Fibroblast of upper back skin (primary cell): ENCODE data around the gene HRAS.

Source experiments
- DNase-seq: peaks from one replicate; pipeline ENCODE4 v3.0.0-alpha.2; 2013

The HRAS gene

DNA sequence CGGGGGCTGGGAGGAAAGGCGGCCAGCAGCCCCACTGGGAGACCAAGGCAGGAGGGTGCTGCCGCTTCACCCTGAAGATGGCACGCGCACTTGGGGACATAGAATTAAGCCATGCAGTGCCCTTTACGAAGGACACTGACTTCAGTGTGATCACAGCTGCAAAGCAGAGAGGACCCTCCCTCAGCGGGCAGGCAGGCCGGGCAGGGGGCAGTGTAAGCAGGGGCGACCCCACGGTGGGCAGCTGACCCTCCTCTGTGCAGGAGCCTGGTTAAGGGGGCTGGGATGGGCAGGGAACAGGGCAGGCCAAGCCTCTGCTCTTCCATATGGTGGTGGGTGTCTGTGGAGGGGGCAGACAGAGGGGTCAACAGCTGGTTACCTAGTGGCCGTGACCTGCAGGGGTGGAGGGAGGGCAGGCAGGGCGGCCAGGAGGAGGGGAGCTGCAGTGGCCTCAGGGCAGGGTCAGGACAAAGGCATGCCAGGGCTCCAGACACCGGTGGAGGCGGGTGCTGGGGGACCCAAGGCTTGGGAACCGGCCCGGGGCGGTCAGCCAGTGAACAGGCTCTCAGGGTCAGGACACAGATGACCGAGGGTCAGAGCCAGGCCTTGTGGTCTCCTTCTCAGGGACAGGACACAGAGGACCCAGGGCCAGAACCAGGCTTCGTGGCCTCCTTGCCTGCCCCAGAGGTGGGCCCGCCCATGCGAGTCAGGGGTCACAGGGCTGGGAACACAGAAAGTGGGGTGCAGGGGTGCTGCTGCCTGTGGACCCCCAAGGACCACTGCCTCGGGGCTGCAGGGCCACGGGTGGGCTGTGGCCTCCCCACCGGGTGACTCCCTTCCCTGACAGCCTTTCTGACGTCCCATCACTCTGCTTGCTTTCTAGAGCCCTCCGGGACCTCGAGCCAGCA, 18.0 kb upstream of the HRAS start:
- DNase-seq: no peak

DNA sequence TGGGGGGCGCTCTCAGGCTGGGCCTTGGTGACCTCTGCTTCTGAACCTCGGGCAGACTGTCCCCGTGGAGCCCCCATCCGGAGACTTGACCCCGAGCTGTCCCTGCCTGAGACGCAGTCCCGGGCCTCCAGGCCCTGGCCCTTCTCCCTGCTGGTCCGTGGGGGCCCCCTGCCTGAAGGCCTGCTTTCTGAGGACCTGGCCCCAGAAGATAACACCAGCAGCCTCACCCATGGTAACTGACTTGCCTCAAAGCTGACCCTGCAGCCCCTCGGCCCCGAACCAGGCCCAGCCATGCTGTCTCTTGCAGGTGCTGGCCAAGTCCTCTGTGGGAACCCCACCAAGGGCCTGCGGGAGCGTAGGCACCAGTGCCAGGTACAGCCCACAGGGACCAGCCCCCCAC, 16.2 kb upstream of the HRAS start:
- DNase-seq: no peak

DNA sequence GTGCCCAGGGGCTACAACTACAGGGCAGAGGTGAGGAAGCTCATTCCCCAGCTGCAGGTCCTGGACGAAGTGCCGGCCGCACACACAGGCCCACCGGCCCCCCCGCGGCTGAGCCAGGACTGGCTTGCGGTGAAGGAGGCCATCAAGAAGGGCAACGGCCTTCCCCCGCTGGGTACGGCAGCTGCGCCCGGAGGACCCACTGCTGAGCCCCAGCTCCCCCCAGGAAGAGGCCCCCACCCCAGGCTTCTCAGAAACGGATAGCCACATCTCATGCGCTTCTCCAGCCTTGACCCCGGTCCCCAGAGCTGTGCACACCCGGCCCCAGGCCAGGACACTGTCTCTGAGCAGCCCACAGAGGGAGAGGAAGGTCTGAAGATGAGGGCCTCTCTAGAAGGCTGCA, 15.8 kb upstream of the HRAS start:
- DNase-seq: no peak

DNA sequence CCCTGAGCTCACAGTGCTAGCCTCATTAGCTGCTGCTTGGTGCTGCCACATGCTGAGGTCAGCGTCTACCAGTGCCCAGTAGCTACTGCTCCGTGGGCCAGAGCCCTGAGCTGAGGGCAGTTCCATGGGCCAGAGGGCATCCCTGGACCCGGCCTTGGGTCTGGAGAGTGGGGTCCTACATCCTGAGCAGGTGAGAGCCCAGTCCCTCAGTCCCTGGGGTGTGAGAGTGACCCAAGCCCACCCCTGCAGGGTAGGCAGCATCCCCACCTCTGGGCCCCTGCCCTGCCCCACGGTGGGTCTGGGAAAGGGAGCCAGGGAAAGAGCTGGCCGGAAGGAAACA, 15.3 kb upstream of the HRAS start:
- DNase-seq: no peak

DNA sequence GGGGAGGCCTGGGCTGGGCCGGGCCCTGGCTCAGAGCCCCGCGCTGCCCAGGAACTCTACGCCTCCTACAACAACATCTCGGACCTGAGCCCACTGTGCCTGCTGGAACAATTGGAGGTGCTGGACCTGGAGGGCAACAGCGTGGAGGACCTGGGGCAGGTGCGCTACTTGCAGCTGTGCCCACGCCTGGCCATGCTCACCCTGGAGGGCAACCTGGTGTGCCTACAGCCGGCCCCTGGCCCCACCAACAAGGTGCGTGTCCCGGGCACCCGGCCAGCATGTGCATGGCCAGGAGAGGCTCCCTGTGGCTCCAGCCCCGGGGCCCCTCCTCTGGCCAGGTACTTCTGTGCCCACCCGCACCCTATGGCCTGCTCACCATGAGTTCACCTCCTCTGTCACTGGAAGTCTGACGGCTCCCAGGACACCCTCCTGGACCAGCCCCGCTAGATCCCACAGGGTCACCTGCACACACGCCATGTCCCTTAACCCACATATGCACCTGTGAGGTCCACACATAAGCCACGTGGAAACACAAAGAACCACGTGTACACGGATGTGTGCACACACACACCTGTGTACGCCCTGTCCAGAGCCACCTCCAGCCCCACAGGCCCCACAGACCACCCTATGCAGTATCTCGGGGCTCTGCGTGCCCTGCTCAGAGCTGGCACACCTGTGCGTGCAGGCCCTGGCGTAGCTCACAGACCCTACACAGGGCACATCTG, 14.8 kb upstream of the HRAS start:
- no peak for DNase-seq

DNA sequence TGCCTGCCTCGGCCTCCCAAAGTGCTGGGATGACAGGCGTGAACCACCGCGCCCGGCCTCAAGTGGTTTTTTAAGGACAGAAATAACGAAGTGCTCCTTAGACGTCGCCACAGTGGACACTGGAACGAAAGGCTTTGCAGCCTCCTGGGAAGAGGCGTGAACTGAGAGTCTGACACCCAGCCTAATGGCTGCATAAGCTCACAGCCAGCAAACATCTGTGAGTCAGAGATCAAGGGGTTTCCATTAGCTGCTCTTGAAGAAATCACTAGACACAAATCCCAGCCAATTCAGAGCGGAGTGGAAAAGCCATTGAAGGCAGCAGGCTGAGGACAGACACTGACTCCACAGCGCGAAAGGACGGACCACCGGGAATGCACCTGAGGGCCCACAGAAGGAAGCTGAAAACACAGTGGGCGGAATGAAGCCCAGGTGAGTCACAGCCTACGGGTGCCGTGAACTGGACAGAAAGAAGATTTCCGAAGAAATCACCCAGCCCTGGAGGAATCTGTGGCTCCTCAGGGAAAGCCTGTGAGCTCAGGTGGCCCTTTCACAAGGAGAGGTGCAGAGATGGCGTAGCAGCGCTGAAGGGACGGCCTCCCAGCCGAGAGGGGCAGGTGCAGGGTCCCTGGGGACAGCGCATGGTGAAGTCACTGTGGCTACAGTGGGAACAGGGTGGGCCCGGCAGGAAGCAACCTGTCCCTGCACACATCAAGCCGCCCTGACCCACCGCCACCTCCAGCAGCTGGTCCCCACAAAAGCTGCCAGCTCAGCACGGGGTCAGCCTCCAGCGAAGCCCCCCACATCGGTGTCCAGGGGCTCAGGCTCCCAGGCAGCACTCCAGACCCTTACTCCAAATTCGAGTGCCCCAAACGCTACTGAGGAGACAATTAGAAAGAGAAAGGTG, 13.6 kb upstream of the HRAS start:
- DNase-seq: no peak

DNA sequence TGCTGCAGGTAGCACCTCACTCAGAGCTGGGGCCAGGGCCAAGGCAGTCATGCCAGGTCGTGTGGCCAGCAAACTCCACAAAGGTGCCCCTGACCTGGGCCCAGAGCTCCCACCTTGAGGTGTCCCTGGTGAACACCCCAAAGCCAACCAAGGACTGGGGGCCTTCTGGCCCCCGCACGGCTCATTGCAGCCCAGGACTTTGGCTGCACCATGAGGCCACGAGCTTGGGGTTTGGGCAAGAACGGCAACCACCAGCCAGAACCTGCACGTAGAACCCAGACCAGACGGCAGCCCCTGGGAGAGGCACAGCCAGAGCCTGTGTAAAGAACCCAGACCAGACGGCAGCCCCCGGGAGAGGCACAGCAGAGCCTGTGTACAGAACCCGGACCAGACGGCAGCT, 9.8 kb upstream of the HRAS start:
- DNase-seq: no peak

DNA sequence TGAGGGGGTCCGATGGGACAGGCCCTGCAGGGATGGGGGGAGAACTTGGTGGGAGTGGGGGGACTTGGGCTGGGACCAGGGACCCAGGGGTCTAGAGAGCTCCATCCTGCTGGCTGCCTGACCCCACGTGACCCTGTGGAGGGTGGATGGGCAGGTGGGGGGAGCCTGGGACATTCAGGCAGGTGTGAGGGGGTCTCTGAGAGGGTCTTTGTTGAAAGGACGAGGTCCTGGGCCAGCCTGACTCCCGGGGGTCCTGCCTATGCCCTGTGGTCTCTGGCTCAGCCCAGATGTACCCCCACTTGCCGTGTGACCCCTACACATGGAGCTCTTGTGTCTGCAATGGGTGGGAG, 9.4 kb upstream of the HRAS start:
- DNase-seq: no peak

DNA sequence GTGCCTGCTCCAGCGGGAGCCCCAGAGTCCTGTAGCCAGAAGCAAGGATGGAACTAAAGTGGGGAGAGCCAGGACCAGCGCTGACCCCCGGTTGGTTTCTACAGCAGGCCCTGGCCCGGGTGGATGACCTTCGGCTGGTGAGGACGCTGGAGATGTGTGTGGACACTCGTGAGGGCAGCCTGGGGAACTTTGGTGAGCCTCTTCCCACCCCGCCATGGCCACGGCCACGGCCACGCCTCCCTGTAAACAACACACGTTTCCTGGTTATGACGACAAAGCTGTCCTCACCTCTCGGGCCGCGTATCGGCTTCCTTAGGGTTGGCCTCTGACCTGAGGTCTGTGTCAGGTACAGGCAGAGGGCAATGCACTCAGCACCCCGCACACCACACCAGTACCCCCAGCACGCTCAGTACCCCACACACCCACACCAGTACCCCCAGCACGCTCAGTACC, 6.1 kb upstream of the HRAS start:
- DNase-seq: no peak

DNA sequence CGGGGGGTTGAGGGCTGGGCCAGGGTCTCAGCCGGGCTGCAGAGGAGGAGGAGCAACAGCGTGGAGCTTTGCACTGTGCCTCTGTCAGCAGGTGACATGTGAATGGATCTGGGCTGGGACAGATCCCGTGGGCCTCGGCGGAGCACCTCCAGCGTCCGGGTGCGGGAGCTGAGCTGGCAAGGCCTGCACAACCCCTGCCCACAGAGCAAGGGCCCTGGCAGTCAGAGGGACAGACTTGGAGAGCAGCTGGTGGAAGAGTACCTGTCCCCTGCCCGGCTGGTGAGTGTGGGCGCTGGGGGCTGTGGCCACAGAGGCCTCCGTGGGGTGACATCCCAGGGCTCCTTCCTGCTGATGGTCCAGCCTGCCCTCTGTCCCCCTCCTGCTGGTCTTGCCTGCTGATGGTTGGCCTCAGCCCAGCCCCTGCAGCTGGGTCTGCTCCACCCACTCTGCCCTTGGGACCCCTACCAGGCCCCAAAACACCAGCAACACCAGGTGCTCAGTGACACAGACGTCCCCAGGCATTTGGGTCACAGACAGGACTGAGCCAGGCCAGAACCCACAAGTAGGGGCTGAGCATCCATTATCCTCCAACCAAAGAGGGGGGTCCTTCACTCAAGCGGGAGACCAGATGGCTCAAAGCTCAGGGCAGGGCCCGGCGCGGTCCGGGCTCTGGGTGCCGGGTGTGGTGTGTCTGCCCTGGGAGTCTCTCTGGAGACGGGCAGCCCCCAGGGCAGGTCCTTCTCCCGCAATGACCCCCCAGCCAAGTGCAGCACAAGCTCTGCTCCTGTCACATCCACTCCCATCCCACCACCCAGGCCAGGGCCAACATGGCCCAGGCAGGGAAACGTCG, 5.4 kb upstream of the HRAS start:
- DNase-seq: no peak

DNA sequence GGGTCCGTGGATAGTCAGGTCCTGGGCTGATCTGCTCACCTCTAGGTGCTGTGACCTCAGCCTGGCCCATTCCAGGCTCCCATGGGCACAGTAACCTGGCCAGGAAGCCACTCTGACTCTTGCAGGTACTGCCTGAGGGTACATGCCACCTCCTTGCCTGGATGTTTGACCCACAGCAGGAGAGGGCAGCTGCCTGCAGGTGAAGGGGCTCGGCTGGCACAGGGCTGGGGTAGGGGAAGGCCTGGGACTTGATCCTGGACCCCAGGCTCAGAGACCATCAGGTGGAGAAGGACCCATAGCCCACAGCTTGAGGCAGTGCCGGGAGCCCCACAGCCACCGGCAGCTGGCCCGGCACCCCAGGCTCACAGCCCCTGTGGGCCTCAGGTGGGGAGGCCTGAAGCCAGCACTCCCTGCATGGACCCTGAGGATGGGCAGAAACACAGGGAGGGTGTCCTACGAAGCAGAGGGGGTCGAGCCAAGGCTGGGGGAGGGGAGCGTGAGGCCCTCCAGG, 4.7 kb upstream of the HRAS start:
- no peak for DNase-seq

DNA sequence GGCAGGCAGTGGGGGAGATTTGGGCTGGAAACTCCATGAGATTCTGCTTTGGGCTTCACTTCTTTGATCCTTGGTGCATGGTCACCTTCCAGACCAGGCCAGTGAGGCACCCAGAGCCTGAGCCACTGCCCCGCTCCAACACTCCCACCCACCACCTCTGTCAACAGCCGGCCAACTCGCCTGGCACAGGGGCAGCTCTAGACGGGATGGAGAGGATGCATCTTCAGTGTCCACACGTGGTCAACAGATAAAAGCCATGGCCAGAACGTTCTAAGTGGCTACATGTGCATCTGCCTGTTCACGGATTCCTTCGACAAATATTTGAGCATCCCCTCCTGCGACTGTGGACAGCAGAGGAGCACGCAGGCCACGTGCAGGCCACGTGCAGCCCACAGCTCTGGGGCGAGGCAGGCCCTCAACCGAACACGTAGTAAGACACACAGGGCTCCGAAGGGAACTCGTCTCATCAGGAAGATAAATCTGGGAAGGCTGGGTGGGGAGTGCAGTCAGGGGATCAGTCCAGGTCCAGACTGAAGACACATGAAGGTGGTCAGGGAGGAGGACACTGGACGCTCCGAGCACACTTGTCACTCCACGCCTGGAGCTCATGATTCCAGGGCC, 3.2 kb upstream of the HRAS start:
- DNase-seq: no peak

DNA sequence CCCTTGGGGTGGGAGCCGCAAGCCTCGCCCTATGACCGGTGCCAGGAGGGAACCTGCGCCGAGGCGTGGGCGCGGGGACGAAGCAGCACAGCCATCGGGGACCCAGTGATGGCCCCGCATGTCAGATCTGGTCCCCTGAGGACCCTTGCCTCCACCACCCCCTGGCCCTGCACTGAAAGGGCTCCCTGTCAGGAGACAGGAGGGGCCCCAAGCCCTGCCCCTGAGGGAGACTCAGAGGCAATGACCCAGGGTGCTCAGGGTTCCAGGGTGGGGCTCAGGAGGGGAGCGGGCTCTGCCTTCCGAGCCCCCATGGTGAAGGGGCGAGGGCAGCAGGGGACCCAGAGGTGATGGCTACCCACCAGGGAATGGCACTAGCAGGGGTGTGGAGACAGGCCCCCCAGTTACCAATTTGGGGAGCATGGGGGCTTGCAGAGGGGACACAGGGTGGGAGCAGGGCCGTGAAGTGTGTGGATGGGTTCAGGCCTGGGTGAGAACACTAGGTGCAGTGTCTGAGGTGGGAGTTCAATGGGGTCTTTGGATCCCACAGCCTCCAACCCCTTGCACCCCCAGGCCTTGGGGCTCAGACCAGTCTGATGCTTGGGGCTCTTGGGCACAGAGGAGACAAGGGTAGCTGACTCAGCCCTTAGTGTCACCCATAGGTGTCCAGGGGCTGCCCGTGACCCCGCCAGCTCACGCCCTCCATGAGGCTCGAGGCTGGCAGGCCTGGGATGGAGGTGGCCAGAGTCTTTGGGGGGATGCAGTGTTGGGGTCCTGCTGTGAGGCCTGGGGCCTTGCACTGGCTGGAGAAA, 2.5 kb upstream of the HRAS start:
- DNase-seq: no peak

DNA sequence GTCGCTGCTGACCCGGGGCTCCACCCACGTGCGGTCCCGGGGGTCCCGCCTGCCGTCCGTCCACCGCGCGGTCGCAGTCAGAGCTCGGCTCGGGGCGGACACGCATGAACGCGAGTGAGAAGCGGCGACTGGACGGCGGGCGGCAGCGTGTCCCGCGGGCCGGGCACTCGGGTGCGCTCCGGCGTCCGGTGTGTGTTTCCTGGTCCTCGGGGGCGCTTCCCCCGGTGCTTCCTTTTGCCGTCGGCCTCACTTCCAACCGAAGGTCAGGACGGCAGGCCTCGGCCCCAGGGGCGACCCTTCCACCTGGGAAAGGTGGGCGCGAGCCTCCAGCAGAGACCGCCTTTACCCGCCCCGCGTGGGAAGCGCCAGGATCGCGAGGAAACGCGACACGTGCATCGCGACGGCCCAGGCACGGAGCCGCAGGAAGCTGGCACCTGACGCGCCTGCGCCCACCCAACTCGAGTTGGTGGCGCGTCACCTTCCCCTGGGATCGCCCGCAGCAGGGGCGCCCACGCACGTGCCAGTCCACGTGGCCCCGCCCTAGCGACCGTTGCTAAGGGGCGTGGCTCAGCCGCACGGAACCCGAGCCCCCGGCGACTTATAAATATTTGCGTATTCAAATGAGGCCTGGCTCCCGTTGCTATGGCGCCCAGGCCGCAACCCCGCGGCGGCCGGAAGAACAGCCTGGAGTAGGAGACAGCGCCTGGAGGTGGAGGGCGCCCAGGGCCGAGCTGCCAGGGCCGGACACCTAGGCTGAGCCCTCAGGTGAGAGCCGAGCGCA, 1.7 kb upstream of the HRAS start, which contains the start of gene LRRC56:
Gene LRRC56, plus strand, starts transcription at position 687 of the 781 bp plus-strand sequence. CDS start 3,158 bp downstream, outside the sequence.
- peak; percentile 72 for DNase-seq

DNA sequence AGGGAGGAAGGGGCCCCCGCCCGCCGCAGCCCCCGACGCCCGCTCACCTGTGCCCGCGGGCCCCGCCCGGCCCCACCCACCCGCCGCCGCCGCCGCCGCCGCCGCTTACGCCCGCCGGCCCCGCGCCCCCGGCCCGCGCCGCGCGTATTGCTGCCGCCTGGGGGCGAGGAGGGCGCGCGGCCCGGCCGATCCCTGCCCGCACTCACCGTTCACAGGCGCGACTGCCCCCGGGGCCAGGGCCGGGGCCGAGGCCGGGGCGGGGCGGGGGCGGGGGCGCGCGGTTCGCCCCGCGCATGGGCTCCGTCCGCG, 212 bp downstream of the HRAS start:
- no peak for DNase-seq

DNA sequence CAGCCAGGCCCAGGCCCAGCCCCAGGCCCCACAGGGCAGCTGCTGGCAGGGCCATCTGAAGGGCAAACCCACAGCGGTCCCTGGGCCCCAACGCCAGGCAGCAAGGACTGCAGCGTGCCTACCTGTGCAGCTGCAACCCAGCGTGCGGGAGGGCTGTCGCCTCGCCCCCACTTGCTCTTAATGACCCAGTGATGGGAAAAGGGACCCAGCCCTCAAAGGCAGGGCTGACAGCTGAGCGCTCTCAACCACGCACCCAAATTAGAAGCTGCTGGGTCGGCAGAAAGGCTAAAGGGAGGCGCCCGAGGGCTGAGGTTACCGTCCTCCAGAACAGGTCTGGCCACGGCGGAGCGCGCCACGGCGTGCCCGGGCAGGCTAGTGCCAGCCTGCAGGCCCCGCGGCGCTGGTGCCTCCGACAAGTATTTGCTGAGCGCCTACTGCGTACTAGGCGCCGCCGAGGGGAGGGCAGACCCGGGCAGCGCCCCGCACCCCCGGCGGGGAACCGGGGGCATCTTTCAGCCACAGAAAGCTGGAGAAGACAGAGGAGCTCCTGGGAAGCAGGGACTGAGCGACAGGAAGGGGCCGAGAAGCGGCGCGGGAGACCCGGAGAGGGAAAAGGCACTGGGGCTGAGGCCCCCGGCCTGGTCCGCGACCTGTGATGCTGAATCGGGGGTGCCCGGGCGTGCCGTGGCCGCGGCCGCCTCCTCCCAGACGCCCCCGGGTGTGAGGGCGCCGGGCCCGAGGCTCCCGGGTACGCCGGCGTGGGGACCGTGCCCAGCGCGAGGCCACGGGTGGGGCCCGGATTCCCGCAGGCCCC, 773 bp downstream of the HRAS start:
- no peak for DNase-seq

DNA sequence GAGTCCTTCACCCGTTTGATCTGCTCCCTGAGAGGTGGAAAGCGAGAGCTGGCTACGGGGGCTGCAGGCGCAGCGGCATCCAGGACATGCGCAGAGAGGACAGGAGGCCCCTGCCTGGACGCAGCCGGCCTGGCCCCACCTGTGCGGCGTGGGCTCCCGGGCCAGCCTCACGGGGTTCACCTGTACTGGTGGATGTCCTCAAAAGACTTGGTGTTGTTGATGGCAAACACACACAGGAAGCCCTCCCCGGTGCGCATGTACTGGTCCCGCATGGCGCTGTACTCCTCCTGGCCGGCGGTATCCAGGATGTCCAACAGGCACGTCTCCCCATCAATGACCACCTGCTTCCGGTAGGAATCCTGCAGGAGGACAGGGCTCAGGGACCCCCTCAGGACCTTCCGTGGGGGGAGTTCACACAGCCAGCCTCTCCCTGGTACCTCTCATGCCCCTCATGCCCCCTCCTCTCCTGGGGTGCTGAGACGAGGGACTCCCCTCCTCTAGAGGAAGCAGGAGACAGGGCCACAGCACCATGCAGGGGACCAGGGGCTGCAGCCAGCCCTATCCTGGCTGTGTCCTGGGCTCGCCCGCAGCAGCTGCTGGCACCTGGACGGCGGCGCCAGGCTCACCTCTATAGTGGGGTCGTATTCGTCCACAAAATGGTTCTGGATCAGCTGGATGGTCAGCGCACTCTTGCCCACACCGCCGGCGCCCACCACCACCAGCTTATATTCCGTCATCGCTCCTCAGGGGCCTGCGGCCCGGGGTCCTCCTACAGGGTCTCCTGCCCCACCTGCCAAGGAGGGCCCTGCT, 1.6 kb downstream of the HRAS start:
- DNase-seq: no peak

DNA sequence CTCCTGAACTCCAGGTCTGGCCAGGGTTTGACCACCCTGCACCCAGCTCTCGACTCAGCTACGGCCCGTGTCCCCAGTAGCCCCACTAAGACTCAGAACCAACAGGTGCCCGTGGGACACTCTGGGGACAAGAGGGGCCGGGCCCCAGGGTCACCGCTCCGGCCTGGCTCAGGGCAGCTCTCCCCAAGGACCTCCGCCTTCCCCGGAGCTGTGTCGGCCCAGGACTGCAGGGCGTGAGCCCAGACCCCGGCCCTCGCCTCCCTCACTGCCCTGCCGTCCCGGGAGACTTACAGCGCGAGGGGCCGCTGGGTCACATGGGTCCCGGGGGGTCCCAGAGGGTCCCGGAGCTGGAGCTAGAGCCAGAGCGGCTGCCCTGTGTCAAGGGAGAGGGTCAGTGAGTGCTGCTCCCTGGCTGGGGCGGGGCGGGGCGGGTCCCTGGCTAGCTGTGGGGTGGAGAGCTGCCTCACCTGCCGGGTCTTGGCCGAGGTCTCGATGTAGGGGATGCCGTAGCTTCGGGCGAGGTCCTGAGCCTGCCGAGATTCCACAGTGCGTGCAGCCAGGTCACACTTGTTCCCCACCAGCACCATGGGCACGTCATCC, 2.3 kb downstream of the HRAS start:
- DNase-seq: no peak
